GM18498 (cell line): Measurements from ENCODE around the gene RGS17.
"Not testable (repeated sequence)": the region's sequence is repeated elsewhere in the genome, so short reads cannot be mapped to it uniquely, and the experiment has no call there.

Source experiments
- ATAC-seq: cut with Tn5 transposase; IDR thresholded peaks from one replicate; pipeline ENCODE4 v1.9.1; 2021; ENCODE audit warnings: mild to moderate bottlenecking, moderate library complexity; ENCODE audit not compliant: unreplicated experiment

RGS17 gene

DNA sequence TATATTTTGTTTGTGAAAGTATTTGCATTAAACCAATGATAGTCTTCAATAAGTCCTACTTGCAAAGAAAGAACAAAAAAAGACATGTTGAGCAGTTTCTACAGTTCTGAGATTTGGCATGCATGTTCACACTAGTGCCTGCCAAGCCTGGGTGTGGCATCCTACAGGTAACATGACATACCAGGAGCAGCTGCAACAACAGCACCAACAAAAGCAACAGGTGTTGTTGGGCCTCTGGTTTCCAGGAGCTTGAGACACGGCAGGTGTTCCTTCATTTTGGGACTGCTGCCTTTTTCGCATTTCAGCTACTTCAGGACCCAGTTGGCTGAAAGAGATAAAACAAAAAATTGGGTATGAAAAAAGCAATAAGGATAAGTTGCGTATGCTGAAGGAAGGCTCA is 87.4 kb downstream of the RGS17 start:
- ATAC-seq, result no peak

DNA sequence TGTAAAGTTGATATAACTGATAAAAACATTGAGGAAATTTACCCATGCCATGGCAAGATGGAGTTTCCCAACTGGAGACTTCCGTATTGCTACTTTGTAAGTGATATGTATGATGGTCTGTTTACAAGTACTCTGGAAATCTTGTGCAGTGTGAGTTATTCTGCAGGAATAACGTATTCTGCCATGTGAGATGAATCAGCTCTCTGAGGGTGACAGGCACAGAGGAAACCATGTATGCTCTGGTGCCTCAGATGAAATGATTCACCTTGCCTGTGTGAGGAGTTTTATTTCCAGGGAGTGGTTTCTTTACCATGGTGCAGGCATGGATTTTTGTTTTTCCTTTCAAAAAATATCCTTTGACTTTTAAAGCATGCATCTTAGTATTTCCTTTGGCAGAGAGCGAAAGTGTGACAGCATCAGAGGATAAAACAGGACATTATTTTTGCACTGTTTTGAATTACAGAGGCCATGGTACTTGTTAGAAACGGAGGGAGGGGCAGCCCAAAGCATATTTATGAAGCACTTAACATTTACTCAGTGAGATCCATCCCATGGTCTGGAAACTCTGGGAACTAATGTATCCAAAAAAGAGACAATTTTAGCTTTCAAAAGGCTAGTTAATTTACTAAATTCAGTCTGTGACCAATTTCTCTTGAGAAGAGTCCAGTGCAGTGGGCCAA is 92.6 kb downstream of the RGS17 start:
- no peak for ATAC-seq

DNA sequence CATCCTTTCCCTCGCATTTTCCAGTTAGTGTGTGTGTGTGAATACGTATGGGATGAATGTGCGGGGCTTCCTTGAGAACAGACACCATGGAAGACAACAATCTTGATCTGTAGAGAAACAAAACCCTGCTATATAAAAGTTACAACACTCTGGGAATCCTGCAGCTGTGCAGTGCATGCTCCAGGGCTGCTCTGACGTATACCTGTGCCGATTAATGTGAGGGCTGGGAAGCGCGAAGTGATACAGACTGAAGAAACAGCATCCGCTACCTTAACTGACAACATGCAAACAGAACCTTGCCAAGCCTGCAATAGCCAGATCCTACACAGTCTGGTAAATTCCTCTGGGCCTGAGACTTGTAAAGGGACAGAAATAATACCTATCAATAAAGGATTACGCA is 96.9 kb downstream of the RGS17 start:
- ATAC-seq, result no peak

DNA sequence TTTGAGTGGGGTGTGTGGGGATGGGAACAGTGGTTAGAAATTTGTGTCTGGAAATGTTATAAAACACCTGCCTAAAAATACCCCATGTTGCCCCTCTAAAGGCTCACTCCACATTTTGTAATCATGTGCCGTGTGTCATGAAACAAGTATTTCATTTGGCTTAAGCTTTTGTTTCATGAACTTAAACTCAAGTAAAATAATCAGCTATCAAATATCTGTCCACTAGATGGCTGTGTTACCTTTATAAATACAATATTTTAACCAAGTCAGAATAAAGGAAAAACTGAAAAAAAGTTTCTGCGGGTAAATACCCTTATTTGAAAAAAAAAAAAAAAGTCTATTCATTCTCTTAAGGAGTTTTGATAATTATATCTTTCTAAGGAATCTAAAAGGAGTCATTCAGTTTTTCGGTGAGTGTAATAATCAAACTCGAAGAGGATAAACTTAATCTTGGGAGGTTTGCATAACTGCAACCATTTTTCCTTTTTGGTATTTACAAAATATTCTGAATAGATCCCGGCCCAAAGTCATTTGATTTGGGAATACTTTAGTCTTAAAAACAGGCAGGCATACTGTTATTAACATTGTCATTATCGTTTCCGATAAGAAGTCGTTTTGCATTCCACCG is 98.7 kb downstream of the RGS17 start:
- no peak for ATAC-seq

DNA sequence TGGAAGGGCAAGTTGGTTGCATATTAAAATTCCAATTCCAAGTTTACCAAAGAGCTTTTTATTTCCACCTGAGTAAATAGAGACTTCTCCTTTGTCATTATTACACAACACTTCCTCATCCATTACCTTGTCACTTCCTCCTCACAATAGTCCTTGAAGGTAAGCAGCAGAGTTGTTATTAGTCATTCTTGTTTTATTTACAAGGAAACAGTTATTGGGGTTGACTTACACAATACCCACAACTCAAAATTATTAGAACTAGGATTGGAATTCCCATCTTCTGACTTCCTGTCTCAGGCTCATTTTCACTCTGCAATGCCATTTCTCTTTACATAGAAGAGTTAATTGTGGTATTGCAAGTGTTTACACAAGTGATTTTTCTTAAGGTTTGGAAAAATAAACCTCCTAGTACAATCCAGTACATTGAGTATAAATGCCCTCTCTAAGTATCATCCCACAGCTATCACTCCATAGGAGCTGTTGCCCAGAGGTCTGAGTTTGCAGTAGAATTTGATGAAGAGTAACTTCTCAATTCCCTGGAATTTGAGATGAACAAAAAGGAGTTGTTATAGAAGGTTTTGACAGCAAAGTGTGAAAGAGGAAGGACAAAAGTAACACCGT is 99.6 kb downstream of the RGS17 start:
- ATAC-seq, result no peak

DNA sequence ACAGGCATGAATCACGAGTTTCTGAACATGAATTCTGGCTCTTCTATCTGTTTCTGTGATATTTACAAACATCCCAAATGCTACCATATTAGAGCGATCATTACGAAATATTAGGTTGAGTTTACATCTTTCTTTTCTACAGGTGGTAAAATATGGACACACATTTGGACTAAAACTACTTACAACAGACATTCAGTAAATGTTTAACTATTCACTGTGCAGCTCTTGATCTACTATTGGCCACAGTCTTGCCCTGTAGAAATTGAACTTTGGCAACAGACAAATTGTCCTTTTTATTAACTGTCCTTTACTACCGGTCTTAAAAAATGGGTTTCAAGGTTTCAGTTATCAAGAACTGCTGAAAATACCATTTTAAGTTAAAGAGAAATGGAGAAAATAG is 102.1 kb downstream of the RGS17 start:
- ATAC-seq, result no peak

DNA sequence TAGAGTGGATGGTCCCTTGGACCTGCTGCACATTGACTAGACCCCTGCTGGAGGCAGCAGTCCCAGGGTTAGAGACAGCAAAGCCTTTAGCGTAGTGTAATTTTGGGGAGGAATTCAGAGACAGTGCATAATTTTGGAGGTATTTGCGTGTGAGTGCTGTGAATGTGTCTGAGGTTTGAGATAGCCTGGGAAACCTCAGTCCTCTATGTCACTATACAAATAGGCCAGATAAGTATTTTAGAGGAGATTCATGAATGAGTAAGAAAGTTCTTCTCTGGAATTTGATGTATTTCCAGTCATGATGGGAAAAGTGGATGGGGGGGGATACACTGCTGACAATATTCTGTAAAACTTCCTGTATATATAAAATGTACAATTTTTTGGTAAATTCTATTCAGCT is 102.8 kb downstream of the RGS17 start:
- ATAC-seq, result no peak

DNA sequence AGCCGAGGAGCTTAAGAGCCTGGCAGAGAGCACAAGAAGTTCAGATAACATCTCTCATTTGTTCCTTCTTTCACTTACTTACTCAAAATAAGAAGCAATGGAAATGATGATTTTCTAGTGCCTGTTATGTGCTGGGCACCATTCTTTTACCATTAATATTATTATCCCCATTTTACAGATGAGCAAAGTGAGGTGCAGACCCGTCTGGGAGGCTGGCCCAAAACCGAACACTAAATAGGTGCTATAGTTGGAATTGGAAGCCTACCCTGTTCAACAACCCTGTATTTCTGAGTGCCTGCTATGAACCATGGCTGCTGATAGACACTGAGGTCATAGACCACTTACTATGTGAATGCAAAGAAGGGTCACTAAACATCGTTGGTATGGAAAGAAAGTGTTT is 103.6 kb downstream of the RGS17 start:
- ATAC-seq, result no peak

DNA sequence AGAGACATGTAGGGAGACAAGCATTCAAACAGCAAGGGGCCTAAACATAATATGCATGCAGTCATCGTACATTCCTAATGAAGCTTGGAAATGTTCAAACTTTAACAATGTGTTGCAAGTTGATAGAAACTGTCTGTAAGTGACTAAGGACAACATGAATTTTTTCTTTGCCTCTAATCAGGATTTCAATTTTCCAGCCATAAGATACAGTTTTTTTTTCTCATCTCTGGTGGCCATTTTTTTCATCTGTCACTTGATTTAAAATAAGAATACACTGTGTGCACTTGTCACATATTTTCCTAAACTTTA is 106.4 kb downstream of the RGS17 start:
- ATAC-seq, result no peak

DNA sequence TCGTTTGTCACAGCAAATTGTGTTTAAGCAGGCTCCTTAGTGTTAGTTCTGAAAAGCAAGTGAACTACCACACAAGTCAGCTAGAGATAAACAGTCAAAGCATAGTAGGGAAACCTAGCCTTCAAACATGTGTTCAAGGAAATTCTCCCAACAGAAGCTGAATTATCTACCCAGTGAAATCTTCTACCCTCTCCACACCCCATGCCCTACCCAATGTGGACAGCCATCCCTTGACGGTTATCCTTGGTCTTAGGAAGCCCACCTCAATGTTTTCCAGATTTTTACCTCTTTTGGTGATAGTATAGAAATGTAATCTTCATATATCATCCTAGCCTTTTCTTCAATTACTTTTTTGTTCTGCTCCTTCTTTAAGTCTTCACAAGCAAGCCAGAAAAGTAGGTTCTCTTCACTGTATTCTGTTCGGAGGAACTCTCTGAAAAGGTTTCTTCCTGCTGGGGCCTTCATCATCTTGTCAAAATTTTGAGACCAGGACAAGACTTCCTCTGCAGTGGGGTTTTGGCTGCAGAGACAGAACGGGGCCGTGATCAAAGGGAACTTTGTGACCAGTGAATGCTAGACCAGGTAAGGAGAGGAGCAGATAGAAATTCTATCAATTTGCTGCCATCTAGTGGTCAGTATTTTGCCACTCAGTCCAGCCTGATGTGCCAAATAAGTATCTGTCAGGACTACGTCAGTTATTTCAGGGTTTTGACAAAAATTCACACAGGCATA is 106.9 kb downstream of the RGS17 start:
- ATAC-seq, result peak; percentile 99

DNA sequence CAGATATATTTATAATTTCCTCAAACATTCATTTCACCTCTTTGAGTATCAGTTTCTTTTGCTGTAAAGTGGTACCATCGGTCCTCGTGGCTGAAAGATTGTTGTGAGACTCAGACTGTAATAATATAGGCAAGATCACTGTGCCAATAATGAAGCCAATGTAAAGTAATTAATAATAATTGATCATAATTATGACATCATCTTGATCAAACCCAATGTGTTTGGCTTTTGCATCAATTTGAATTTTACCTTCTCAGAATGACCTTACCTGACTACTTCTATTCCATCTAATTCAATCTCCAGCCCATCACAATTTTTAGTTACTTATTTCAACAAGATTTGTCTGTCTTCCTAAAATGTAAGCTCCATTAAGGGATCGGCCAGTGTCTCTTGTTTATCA is 112.7 kb downstream of the RGS17 start:
- ATAC-seq, result no peak

DNA sequence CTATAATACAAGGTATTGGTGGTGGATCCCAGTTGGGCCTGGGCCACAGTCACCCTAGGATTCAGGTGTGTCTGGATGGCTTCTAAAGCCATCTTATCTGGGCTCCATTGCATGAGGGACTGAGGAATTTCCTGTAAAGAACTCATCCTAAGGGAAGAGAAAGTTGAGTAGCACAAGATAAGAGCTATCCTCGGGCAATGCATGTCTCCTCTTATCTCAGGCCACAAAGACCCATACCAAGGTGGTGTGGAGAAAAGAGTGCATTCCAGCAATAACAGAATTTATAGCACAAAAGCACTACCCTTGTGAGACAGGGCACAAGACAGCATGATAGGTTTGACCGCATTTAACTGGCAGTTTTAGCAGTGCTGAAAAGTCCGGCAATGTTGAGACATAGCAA is 114.2 kb downstream of the RGS17 start:
- no peak for ATAC-seq

DNA sequence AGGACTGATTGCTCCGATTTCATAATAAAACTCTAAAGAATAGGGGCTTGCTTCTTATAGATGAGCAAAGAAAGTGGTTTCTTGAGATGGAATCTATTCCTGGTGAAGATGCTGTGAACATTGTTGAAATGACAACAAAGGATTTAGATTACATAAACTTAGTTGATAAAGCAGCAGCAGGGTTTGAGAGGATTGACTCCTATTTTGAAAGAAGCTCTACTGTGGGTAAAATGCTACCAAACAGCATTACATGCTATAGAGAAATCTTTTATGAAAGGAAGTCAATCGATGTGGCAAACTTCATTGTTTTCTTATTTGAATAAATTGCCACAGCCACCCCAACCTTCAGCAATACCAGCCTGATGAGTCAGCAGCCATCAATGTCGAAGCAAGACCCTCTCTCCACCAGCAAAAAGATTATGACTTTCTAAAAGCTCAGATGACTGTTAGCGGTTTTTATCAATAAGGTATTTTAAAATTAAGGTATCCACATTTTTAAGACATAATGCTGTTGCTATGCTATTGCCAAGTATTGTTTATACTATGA is 115.9 kb downstream of the RGS17 start:
- ATAC-seq, result no peak

DNA sequence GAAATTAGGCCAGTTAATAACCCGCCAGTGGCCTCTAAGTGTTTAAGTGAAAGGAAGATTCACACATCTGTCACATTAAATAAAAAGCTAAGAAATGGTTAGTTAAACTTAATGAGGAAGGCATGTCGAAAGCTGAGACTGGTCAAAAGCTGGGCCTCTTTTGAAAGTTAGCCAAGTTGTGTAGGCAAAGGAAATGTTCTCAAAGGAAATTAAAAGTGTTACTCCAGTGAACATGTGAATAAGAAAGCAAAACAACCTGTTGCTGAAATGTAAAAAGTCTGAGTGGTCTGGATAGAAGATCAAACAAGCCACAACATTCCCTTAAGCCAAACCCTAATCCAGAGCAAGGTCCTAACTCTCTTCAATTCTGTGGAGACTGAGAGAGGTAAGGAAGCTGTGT is 117.6 kb downstream of the RGS17 start:
- ATAC-seq, result no peak

DNA sequence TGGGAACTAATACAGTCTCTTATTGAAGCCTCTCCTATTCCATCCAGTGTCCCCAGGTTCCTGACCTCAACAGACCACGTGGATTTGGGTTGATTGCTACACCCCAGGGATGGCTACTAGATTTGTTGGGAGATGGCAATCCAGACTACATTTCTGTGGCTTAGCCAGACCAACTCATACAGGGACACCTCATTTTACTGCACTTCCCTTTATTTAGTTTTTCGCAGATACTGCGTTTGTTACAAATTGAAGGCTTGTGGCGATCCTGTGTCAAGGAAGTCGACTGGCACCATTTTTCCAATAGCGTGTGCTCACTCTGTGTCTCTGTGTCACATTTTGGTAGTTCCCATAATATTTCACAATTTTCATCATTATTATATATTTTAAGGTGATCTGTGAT is 118.2 kb downstream of the RGS17 start:
- no peak for ATAC-seq

DNA sequence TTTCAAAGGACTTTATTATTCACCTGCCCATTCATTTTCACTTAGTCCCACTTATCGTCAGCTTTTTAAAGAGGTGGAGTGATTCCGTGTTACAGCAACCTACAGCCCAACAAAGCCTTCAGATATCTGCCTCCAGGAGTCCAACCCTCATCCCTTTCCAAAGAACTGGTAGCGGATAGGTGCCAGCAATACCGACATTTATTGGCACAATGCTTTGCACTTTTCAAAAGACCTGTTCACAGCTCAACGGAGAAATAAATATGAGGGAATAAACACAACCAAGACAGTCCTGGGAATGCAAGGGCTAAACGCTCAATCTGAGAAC is 127.8 kb downstream of the RGS17 start:
- peak; percentile 2 for ATAC-seq

DNA sequence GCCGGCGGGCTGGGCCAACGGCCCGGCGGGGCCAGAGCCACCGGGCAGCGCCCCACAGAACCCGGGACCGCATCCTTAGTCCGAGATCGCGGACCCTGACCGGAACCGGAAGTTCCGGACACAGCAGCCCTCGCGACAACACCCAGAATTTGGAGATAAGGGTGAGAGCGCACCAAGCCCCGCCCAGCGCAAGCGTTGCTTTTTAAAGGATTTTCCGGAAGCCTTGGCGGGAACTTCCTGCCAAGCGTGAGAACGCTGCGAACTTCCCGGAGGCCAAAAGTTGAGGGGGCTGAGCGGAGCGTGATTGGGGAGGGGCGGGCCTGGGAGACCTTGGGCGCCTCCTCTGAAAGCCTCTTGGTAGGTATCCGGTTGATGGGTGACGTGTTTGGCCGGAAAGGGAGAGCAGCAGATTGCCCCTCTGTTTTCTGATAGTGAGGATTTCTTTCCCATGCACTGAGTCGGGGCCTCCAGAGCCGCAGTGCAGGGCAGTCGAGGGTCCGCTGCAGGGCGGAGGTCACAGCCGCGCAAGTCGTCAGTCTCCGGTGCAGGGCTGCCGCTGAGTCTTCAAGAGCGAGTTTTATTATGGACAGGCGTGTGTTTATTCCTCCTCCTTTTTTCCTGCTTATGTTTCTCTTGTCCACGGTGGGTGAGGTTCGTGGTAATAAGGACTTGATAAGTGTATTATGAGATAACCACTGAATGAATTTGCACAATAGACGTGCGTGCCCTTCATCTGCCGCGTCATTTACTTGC is 128.3 kb downstream of the RGS17 start, which contains the start of gene MTRF1L:
Gene MTRF1L, minus strand, starts transcription at position 97 of the 753 bp plus-strand sequence. Its CDS starts 24 bp downstream, at position 73.
- peak; percentile 95 for ATAC-seq

DNA sequence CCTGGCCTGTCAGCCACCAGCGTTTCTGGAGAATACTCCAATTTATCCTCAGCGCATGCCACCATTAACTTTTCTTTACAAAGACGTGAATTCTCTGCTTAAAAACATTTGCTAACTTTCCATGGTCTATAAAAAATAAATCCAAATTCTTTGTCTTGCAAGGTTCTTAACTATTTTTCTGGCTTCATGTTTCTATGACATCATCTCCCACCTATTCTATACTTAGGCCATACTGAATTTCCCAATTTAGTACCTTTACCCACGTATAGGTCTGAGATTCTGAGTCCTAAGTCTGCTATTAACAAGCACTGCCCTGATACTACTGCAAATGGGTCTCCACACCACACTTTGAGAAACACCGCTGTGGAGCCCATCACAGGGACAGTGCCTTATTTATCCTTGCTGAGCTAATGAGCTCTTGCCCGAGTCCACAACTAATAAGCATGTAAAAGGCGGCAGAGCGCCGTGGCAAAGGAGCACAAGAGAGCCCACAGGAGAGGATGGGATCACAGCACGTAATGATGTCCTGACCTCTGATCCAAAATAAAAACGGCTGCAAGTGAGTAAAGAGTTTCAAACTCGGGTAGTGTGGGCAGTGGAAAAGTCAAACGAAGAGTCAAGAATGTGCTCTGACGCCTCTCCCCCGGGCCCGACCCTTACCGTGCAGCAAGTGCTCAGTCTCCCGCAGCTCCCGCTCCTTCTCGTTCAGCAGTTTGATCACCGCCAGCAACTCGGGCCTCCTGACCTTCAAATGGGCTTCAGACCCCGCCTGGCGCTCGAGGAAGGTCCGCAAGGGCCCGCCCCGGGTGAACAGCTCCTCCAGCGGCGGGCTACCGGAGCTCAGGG is 129.1 kb downstream of the RGS17 start:
- ATAC-seq, result peak; percentile 28

DNA sequence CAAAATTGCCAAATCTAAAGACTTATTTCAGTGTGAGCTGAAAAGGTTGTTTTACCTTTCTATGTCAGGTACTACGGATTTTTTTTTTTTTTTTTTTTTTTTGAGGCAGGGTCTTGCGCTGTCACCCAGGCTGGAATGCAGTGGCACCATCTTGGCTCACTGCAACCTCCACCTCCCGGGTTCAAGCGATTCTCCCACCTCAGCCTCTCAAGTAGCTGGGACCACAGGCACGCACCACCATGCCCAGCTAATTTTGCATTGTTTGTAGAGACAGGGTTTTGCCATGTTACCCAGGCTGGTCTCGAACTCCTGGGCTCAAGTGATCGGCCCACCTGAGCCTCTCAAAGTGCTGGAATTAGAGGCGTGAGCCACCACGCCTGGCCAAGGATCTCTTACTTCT is 130.3 kb downstream of the RGS17 start:
- not testable (repeated sequence) for ATAC-seq

DNA sequence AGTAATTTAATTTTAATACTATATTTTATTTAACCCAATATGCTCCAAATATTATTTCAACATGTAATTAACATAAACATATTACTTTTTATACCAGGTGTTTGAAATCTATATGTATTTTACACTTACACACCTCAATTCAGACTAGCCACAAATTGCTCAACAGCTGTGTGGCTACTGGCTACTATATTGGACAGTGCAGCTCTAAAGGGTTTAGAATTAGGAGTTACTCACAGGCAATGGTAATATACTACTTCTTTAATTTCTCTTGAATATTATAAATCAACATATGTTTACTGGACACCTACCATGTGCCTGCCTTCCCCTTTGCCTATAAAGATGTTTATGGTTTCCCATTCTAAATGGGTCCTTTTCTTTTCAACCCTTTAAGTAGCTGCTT is 130.8 kb downstream of the RGS17 start:
- no peak for ATAC-seq
